Retinal pigment epithelial cell (primary cell): ENCODE measurements around the gene SMIM15.

Source experiments
- DNase-seq: peaks from one replicate; pipeline ENCODE4 v3.0.0-alpha.2; 2010; ENCODE audit warnings: low read depth
- H3K4me3 ChIP-seq: 2 replicates; pipeline ENCODE4 v1.5.1; 2011; ENCODE audit warnings: mild to moderate bottlenecking, low read length, control low read depth, moderate library complexity
- CTCF ChIP-seq: conservative IDR thresholded peaks from 2 replicates; pipeline ENCODE4 v1.5.1; 2011; ENCODE audit warnings: low read depth, low read length, control low read depth, inconsistent platforms

SMIM15 gene

DNA sequence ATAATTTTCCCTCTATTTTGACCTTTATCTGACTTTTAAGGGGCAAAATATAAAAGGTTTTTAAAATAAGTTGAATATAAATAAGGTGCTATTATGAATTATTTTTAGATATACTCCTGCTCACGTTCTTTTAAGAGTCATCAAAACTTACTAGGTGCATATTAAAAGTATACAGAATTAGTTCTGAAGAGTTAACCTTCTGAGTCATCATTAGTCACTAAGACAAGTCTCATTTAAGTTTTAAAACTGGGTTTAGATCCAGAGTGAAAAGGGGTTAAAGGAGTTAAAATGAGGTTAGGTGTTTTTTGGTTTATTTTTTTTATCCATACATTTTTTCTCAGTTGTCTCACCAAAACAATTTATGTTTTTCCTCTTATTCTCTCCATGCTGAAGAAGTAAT lies 41.7 kb downstream of the SMIM15 start:
- H3K4me3 ChIP-seq, result no peak overlapping the region
- TF ChIP-seq CTCF, result no peak
- DNase-seq, result no peak

DNA sequence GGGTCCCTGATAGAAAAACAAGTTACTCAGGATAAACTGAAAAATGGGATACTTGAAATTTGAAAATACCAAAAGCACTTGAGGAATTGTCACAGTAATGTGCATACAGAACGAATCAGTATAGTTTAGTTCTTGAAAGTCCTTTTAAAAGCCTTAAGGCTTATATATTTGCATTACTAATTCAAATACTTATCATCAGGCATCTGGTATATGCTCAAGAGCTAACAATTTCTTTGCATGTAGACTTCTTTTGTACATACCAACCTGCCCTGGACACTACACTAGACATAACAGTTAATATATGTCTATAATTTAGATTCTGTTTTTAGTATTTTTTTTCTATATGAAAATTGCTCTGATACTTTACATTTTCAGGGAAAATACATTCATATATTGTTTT lies 43.2 kb downstream of the SMIM15 start:
- no peak for TF ChIP-seq CTCF

DNA sequence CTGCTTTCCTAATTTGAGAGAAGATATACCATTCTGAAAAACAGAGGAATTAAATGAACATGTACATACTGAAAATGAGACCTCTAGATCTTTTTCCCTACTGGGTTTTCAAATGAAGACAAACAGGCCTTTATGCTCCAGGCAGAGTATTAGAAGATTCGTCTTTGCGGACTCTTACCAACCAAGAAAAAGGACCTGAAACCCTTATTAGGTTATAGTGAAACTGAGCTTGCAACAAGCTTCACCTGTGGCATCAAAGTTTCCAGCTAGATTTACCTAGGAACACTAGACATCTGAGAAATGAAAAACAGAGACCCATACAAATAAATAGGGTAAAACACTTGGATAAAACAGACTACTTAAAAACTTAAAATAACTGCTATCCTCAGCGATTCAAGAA lies 46.3 kb downstream of the SMIM15 start:
- DNase-seq, result no peak
- no peak for TF ChIP-seq CTCF
- H3K4me3 ChIP-seq, result no peak overlapping the region

More for the DNA sequence above, 43.2 kb downstream of the SMIM15 start:
- DNase-seq, result no peak
- no peak overlapping the region for H3K4me3 ChIP-seq

DNA sequence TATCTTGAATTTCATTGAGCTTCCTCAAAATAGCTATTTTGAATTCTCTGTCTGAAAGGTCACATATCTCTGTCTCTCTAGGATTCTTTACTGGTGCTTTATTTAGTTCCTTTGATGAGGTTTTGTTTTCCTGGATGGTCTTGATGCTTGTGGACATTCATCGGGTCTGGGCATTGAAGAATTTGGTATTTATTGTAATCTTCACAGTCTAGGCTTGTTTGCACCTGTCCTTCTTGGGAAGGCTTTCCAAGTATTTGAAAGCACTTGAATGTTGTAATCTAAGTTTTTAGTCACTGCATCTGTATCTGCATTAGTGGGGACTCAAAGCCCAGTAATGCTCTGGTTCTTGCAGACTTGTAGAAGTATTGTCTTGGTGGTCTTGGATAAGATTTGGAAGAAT lies 47.8 kb downstream of the SMIM15 start:
- DNase-seq, result no peak
- H3K4me3 ChIP-seq, result no peak overlapping the region
- TF ChIP-seq CTCF, result no peak
